Measurements from ENCODE around the gene CYP26C1. TPM values are rescaled to one million over a fixed set of nuclear protein-coding genes. Genes with fewer than 3 reads are reported as not detected.

Gene CYP26C1
- total and polyA plus RNA-seq, 2 of the 13 experiments (the other 11 are each of a cell fraction or from before 2014, with no cell fraction given): 0.02 TPM; not detected in 1

GRCh38 chr10:93058139-93058538 is 2.5 kb upstream of the CYP26C1 start (continued):
- TF ChIP-seq AGO1 (IDR thresholded peaks at IDR 0.05; ENCODE audit: low read depth, low read length, poor library complexity, severe bottlenecking) (no peak), ZNF589 (CRISPR knock-in tag; conservative IDR thresholded peaks at IDR 0.05) (no peak), RERE (CRISPR knock-in tag; IDR thresholded peaks at IDR 0.05; ENCODE audit: low read depth) (no peak), ISL2 (CRISPR knock-in tag; IDR thresholded peaks at IDR 0.05) (no peak), IRF1 (CRISPR knock-in tag; IDR thresholded peaks at IDR 0.05; ENCODE audit: low read depth) (no peak), MEIS2 (CRISPR knock-in tag; IDR thresholded peaks at IDR 0.05) (no peak)
